ENCODE measurements around the gene USP44. TPM values are rescaled to one million over a fixed set of nuclear protein-coding genes. Genes with fewer than 3 reads are reported as not detected.

USP44 gene
- total and polyA plus RNA-seq, 2 of the 13 experiments (the other 11 are each of a cell fraction or from before 2014, with no cell fraction given): 0.05 to 0.07 TPM

DNA sequence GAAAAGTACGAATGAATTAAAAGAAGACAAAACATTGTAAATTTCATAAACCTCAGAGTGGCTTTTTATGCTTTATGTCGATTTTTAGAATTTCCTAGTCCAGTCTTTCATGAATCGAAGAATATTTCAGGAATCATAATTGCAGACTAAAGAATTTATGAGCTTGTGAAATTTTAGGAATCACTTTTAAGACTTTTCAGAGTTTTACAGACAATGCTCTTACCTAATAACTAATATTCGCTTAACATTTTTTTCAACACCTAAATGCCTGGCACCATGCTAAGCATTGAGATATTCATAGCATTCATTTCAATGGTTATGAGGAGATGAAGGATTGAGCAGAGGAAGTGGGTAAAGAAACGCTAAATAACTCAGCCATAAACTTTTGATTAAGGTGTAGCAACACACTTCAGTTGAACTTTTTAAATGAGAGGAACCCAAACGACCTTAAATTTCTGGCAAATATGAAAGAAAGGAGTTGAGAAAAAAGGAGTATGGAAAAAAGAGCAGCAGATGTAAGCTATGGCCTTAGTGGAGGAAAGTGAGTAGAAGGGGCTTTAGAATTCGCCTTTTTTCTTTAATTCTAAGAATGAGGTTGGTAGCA lies 739 bp upstream of the USP44 start:
- WGBS (ENCODE audit: low lambda C conversion rate): 38% methylated on average over 7 of the region's 7 CpGs
- H3K4me1 ChIP-seq (ENCODE audit: insufficient read depth, low read length): no peaks in the 10 kb centered on the region; the same call in 1 of the 2 replicates
- no peak for ATAC-seq
- BruUV-seq (replicated peaks): no TSS peak
- H3K4me2 ChIP-seq (ENCODE audit: low read depth, low read length): no peak overlapping the region
- no peaks in the 10 kb centered on the region for H4K20me1 ChIP-seq (ENCODE audit: insufficient read depth, low read length)
- TF ChIP-seq GFI1 (CRISPR knock-in tag; IDR thresholded peaks at IDR 0.05; ENCODE audit: borderline replicate concordance): no peak
- TF ChIP-seq ELF1 (CRISPR knock-in tag; IDR thresholded peaks at IDR 0.05): no peak
- no peak for TF ChIP-seq IRF2 (CRISPR knock-in tag; IDR thresholded peaks at IDR 0.05)
- TF ChIP-seq ZNF451 (CRISPR knock-in tag; IDR thresholded peaks at IDR 0.05): no peak
- TF ChIP-seq, protein P1, sequence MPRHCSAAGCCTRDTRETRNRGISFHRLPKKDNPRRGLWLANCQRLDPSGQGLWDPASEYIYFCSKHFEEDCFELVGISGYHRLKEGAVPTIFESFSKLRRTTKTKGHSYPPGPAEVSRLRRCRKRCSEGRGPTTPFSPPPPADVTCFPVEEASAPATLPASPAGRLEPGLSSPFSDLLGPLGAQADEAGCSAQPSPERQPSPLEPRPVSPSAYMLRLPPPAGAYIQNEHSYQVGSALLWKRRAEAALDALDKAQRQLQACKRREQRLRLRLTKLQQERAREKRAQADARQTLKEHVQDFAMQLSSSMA (CRISPR knock-in tag; IDR thresholded peaks at IDR 0.05): no peak
- peaks cover 0 to 27% of the 10 kb centered on the region in 2 experiments; a peak in 2 of 5 replicates for H3K27me3 ChIP-seq (ENCODE audit: control insufficient read depth in 1 of 2, insufficient read depth in 2 of 2, low read length in 2 of 2)
- intact Hi-C loops (cut with micrococcal nuclease; ENCODE audit: unreplicated experiment) (no loop called here), in situ Hi-C loops (cut with HindIII; ENCODE audit: extremely low pct_ligation_motif_present, low pct_unique_long_range_greater_than_20kb) (no loop called here)
- no peak overlapping the region for H3K4me3 ChIP-seq (replicated peaks in 1 of 3; ENCODE audit: insufficient read depth in 1 of 3, low read depth in 2 of 3, low read length in 3 of 3)
- H3K27ac ChIP-seq (ENCODE audit: extremely low read length, insufficient read depth, low read length): no peak overlapping the region
- H3K79me2 ChIP-seq (ENCODE audit: insufficient read depth, low read length): no peaks in the 10 kb centered on the region
- H3K9ac ChIP-seq (ENCODE audit: insufficient read depth, low read depth, low read length): no peak overlapping the region
- POLR2A ChIA-PET: no interaction called here
- no peaks in the 10 kb centered on the region for H3K36me3 ChIP-seq (replicated peaks in 1 of 2; ENCODE audit: control insufficient read depth in 1 of 2, insufficient read depth in 2 of 2, low read length in 2 of 2)
- H3K9me3 ChIP-seq (ENCODE audit: low read length): peaks cover 4% of the 10 kb centered on the region
- no peak overlapping the region for H2AFZ ChIP-seq (ENCODE audit: low read length)
- no peak for DNase-seq (ENCODE audit: low spot score)
- FAIRE-seq: no peak
- CTCF ChIA-PET (ENCODE audit: low intra/inter-chr PET ratio, low total read pairs): no interaction called here

GRCh38 chr12:95549392-95550084 lies 1.7 kb downstream of the USP44 start:
- Histone ChIP-seq H3K27me3 (ENCODE audit: control insufficient read depth in 1 of 2, insufficient read depth in 2 of 2, low read length in 2 of 2) (peaks cover 0 to 35% of the 10 kb centered on the region in 2 experiments; a peak in 2 of 5 replicates), H3K36me3 (replicated peaks in 1 of 2; ENCODE audit: control insufficient read depth in 1 of 2, insufficient read depth in 2 of 2, low read length in 2 of 2) (no peaks in the 10 kb centered on the region), H3K4me1 (ENCODE audit: insufficient read depth, low read length) (no peaks in the 10 kb centered on the region; the same call in 1 of the 2 replicates), H3K79me2 (ENCODE audit: insufficient read depth, low read length) (no peaks in the 10 kb centered on the region), H3K27ac (ENCODE audit: extremely low read length, insufficient read depth, low read length) (no peak overlapping the region), H3K9ac (ENCODE audit: insufficient read depth, low read depth, low read length) (no peak overlapping the region), H4K20me1 (ENCODE audit: insufficient read depth, low read length) (no peaks in the 10 kb centered on the region), H2AFZ (ENCODE audit: low read length) (no peak overlapping the region), H3K9me3 (ENCODE audit: low read length) (peaks cover 4% of the 10 kb centered on the region), H3K4me3 (replicated peaks in 1 of 3; ENCODE audit: insufficient read depth in 1 of 3, low read depth in 2 of 3, low read length in 3 of 3) (no peak overlapping the region), H3K4me2 (ENCODE audit: low read depth, low read length) (no peak overlapping the region)
- in situ Hi-C loops (cut with HindIII; ENCODE audit: extremely low pct_ligation_motif_present, low pct_unique_long_range_greater_than_20kb) (loop anchor here (25.0 kb wide), 1 partner anchor 437 kb away; no protein-coding TSS in a partner anchor), intact Hi-C loops (cut with micrococcal nuclease; ENCODE audit: unreplicated experiment) (no loop called here)
- ChIA-PET POLR2A (no interaction called here), CTCF (ENCODE audit: low intra/inter-chr PET ratio, low total read pairs) (no interaction called here)
- 73% methylated on average over 12 of the region's 12 CpGs for WGBS (ENCODE audit: low lambda C conversion rate)
- BruUV-seq (replicated peaks): no TSS peak
- no peak for DNase-seq (ENCODE audit: low spot score)
- no peak for FAIRE-seq
- ATAC-seq: no peak
- TF ChIP-seq ZNF605 (CRISPR knock-in tag; IDR thresholded peaks at IDR 0.05) (no peak), ZNF317 (CRISPR knock-in tag; IDR thresholded peaks at IDR 0.05) (no peak), ZBTB1 (CRISPR knock-in tag; IDR thresholded peaks at IDR 0.05; ENCODE audit: borderline replicate concordance) (no peak), RBM22 (optimal IDR thresholded peaks at IDR 0.05; ENCODE audit: low read length) (no peak), RELA (CRISPR knock-in tag; IDR thresholded peaks at IDR 0.05) (no peak), ESRRA (CRISPR knock-in tag; IDR thresholded peaks at IDR 0.05; ENCODE audit: low read depth) (no peak), ISX (CRISPR knock-in tag; conservative IDR thresholded peaks at IDR 0.05) (no peak), ZZZ3 (CRISPR knock-in tag; IDR thresholded peaks at IDR 0.05; ENCODE audit: borderline replicate concordance) (no peak), RXRB (CRISPR knock-in tag; IDR thresholded peaks at IDR 0.05; ENCODE audit: borderline replicate concordance) (no peak), ZNF775 (CRISPR knock-in tag; IDR thresholded peaks at IDR 0.05; ENCODE audit: borderline replicate concordance) (no peak), ZNF274 (CRISPR knock-in tag; IDR thresholded peaks at IDR 0.05) (no peak), ZSCAN25 (CRISPR knock-in tag; IDR thresholded peaks at IDR 0.05) (no peak), PHF20 (CRISPR knock-in tag; IDR thresholded peaks at IDR 0.05) (no peak), CENPT (CRISPR knock-in tag; IDR thresholded peaks at IDR 0.05; ENCODE audit: low read depth) (no peak), ZNF432 (CRISPR knock-in tag; IDR thresholded peaks at IDR 0.05; ENCODE audit: borderline replicate concordance) (no peak)

All from HepG2 (cell line).